BE2C (cell line): ENCODE results near the gene CASZ1.

Experiments
- DNase-seq: peaks from one replicate; pipeline ENCODE4 v3.0.0-alpha.2; 2020
- H3K27me3 ChIP-seq: fragments of 250-450 bp; sonication (Bioruptor Pico); 2 replicates; pipeline ENCODE4 v1.5.1; 2020; ENCODE audit warnings: mild to moderate bottlenecking
- H3K36me3 ChIP-seq: fragments of 250-450 bp; sonication (Bioruptor Pico); 2 replicates; pipeline ENCODE4 v1.5.1; 2020; ENCODE audit warnings: mild to moderate bottlenecking
- H3K4me1 ChIP-seq: fragments of 250-450 bp; sonication (Bioruptor Pico); 2 replicates; pipeline ENCODE4 v1.5.1; 2020
- H3K4me3 ChIP-seq: 2 replicates; pipeline ENCODE4 v1.5.1; 2011; ENCODE audit warnings: low read depth, low read length
- H3K9me3 ChIP-seq: fragments of 250-450 bp; sonication (Bioruptor Pico); 2 replicates; pipeline ENCODE4 v1.5.1; 2020
- TF ChIP-seq, protein P1 (sequence below): IDR thresholded peaks from 2 replicates; pipeline ENCODE4 v1.5.1; 2012; ENCODE audit warnings: mild to moderate bottlenecking, low read depth, low read length

The CASZ1 gene

DNA sequence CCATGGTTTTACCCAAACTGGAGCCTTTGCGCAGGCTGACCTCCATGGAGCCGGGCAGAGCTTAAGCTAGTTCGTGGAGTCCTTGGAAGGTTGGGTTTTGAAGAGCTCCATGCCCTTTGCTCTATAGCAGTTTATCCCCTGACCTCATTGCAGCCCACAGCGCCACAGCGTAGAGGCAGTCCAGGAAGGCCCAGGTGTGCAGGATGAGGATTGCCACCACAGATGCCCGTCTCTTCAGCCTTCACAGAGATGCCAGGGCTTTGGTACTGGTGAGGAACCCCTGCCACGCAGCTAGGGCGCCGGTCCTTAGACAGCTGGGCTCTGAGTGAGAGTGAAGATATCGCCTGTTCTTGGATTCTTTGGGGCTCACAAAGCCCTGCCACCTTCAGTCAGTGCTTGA is 183.1 kb downstream of the CASZ1 start:
- H3K27me3 ChIP-seq, result no peaks in the 10 kb centered on the region
- H3K9me3 ChIP-seq, result no peaks in the 10 kb centered on the region
- H3K4me3 ChIP-seq, result no peak overlapping the region
- TF ChIP-seq, protein P1, sequence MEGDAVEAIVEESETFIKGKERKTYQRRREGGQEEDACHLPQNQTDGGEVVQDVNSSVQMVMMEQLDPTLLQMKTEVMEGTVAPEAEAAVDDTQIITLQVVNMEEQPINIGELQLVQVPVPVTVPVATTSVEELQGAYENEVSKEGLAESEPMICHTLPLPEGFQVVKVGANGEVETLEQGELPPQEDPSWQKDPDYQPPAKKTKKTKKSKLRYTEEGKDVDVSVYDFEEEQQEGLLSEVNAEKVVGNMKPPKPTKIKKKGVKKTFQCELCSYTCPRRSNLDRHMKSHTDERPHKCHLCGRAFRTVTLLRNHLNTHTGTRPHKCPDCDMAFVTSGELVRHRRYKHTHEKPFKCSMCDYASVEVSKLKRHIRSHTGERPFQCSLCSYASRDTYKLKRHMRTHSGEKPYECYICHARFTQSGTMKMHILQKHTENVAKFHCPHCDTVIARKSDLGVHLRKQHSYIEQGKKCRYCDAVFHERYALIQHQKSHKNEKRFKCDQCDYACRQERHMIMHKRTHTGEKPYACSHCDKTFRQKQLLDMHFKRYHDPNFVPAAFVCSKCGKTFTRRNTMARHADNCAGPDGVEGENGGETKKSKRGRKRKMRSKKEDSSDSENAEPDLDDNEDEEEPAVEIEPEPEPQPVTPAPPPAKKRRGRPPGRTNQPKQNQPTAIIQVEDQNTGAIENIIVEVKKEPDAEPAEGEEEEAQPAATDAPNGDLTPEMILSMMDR, result no peak
- no peaks in the 10 kb centered on the region for H3K36me3 ChIP-seq
- peaks cover 8% of the 10 kb centered on the region for H3K4me1 ChIP-seq
- DNase-seq, result no peak

DNA sequence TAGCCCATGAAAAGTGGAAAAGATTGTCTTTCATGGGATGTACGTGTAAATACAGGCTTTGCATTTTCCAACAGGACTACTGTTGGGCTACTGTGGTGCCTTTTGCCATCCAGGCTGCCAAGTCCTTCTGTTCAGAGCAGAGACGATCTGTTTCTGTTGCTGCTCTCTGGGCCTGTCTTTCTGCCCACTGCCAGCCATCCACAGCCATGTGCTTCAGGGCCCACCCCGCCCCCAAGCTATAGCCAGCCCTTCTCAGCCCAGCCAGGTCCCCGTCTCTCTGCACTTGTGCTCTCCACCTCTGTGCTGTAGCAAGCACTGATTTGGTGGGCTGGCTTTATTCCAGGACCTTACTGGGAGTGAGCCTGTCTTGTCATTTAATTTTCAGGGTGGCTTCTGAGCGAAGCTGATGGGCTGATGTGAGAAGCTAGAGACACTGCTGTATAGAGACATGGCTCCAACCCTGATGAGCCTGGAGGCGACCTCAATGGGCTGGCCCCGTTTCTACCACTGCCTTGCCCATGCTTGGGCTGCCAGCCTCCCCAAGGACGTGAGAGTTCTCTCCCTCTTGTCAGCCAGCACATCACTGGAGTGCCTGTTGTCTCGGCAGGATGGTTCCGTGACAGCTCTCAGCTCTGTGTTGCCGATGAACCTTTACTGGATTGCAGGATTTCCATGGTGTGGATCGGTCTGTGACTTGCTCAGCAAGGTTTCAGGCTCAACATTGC is 183.8 kb downstream of the CASZ1 start:
- no peaks in the 10 kb centered on the region for H3K27me3 ChIP-seq
- no peak overlapping the region for H3K4me3 ChIP-seq
- H3K36me3 ChIP-seq, result no peaks in the 10 kb centered on the region
- H3K9me3 ChIP-seq, result no peaks in the 10 kb centered on the region
- TF ChIP-seq, protein P1, result no peak
- DNase-seq, result peak; percentile 85
- peaks cover 8% of the 10 kb centered on the region for H3K4me1 ChIP-seq

DNA sequence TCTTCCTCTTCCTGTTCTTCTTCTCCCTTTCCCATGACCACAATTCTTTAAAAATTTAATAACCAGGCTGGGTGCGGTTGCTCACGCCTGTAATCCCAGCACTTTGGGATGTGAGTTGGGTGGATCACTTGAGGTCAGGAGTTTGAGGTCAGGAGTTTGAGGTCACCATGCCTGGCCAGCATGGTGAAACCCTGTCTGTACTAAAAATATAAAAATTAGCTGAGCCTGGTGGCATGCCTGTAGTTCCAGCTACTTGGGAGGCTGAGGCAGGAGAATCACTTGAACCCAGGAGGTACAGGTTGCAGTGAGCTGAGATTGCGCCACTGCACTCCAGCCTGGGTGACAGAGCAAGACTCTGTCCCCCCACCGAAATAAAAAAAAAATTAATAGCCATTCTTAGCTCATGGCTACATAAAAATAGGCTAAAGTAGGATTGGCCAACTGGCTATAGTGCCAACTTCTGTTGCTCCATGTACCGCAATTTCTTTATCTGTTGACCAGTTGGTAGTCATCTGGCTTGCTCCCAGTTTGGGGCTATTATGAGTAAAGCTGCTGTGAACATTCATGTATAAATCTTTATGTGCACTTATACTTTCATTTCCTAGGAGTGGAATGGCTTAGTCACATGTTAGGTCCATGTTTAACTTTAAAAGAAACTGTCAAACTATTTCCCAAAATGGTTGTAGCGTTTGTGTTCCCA is 185.4 kb downstream of the CASZ1 start:
- no peak overlapping the region for H3K4me3 ChIP-seq
- no peaks in the 10 kb centered on the region for H3K9me3 ChIP-seq
- peaks cover 8% of the 10 kb centered on the region for H3K4me1 ChIP-seq
- no peaks in the 10 kb centered on the region for H3K27me3 ChIP-seq
- H3K36me3 ChIP-seq, result no peaks in the 10 kb centered on the region
- TF ChIP-seq, protein P1, result no peak
- DNase-seq, result no peak

DNA sequence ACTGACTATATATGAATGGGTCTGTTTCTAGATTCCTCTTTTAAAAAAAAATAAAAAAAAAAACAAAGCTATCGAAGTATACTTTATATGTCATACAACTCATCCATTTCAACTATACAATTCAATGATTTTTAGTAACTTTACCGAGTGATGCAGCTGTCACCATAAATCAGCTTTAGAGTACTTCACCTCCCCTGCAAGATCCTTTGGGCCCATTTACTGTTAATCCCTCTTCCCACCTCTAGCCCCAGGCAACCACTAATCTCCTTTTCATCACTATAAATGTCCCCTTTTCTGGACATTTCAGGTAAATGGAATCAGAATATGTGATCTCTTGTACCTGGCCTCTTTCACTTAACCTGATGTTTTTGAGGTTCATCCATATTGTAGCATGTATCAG is 187.8 kb downstream of the CASZ1 start:
- H3K4me1 ChIP-seq, result peaks cover 8% of the 10 kb centered on the region
- no peak overlapping the region for H3K4me3 ChIP-seq
- no peaks in the 10 kb centered on the region for H3K9me3 ChIP-seq
- TF ChIP-seq, protein P1, result no peak
- no peaks in the 10 kb centered on the region for H3K27me3 ChIP-seq
- H3K36me3 ChIP-seq, result no peaks in the 10 kb centered on the region
- no peak for DNase-seq

DNA sequence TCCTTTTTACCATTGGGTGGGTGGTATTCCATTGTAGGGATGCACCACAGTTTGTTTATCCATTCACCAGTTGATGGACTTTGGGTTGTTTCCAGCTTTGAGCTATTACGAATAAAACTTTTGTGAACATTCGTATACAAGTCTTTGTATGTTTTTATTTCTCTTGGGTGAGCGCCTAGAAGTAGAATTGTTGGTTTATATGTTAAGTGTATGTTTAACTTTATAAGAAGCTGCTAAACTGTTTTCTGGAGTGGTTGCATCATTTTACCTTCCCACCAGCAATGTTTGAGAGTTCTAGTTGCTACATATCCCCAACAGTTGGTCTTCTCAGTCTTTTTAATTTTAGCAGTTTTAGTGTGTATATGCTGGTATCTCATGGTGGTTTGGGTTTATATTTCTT is 189.2 kb downstream of the CASZ1 start:
- no peaks in the 10 kb centered on the region for H3K27me3 ChIP-seq
- no peak overlapping the region for H3K4me3 ChIP-seq
- peaks cover 2% of the 10 kb centered on the region for H3K4me1 ChIP-seq
- TF ChIP-seq, protein P1, result no peak
- no peak for DNase-seq
- no peaks in the 10 kb centered on the region for H3K9me3 ChIP-seq
- H3K36me3 ChIP-seq, result no peaks in the 10 kb centered on the region

DNA sequence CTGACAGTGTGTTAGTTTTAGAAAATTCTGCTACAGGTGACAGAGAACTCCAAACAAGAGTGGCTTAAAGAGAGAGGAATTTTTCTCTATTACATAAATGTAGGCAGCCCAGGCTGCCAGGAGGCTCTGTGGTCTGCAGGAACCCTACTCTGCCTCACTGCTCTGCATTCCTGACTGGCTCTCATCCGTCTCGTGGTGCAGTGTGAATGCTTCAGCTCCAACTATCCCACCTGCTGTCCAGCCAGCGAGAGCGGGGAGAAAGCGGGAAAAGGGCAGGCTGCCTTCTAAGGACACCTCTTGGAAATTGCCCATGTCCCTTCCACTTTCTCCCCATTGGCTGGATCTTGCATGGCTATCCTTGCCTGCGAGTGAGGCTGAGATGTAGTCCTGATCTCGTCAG is 190.4 kb downstream of the CASZ1 start:
- DNase-seq, result no peak
- no peaks in the 10 kb centered on the region for H3K4me1 ChIP-seq
- H3K9me3 ChIP-seq, result no peaks in the 10 kb centered on the region
- TF ChIP-seq, protein P1, result no peak
- no peaks in the 10 kb centered on the region for H3K36me3 ChIP-seq
- no peak overlapping the region for H3K4me3 ChIP-seq
- H3K27me3 ChIP-seq, result no peaks in the 10 kb centered on the region
